ENCODE measurements around the gene RPAP3.

RPAP3 gene

GRCh38 chr12:47743311-47743860 lies 37.6 kb upstream of the RPAP3 start:
- no peak for ATAC-seq (ENCODE audit: low read depth)
- no peak for TF ChIP-seq CTCF (IDR thresholded peaks at IDR 0.05; ENCODE audit: poor library complexity, severe bottlenecking)
- Histone ChIP-seq H3K4me1 (ENCODE audit: insufficient read depth, poor library complexity, severe bottlenecking) (peaks cover 3% of the 10 kb centered on the region), H3K36me3 (ENCODE audit: low read depth) (peaks cover 5% of the 10 kb centered on the region), H3K4me3 (ENCODE audit: severe bottlenecking) (no peak overlapping the region), H3K27ac (ENCODE audit: poor library complexity, severe bottlenecking) (no peak overlapping the region), H3K9me3 (ENCODE audit: severe bottlenecking) (no peaks in the 10 kb centered on the region), H3K27me3 (ENCODE audit: insufficient read depth, poor library complexity, severe bottlenecking) (no peaks in the 10 kb centered on the region)
- DNase-seq (ENCODE audit: low spot score): no peak

- no peaks in the 10 kb centered on the region for H3K27me3 ChIP-seq (ENCODE audit: insufficient read depth, poor library complexity, severe bottlenecking)
- peak; percentile 96 for TF ChIP-seq CTCF (IDR thresholded peaks at IDR 0.05; ENCODE audit: poor library complexity, severe bottlenecking)
Measured at GRCh38 chr12:47742253-47742825, 36.5 kb upstream of the RPAP3 start.

GRCh38 chr12:47741340-47741703 lies 35.5 kb upstream of the RPAP3 start:
- DNase-seq (ENCODE audit: low spot score) (peak; percentile 74), ATAC-seq (ENCODE audit: low read depth) (no peak)

More at GRCh38 chr12:47742253-47742825, 36.5 kb upstream of the RPAP3 start:
- no peak for DNase-seq (ENCODE audit: low spot score)
- Histone ChIP-seq H3K36me3 (ENCODE audit: low read depth) (no peaks in the 10 kb centered on the region), H3K4me3 (ENCODE audit: severe bottlenecking) (no peak overlapping the region), H3K9me3 (ENCODE audit: severe bottlenecking) (no peaks in the 10 kb centered on the region), H3K4me1 (ENCODE audit: insufficient read depth, poor library complexity, severe bottlenecking) (peaks cover 3% of the 10 kb centered on the region), H3K27ac (ENCODE audit: poor library complexity, severe bottlenecking) (no peak overlapping the region)
- peak; percentile 31; the same call in 2 of the 3 replicates for ATAC-seq (ENCODE audit: low read depth)

GRCh38 chr12:47740606-47741339 lies 34.9 kb upstream of the RPAP3 start:
- ATAC-seq (ENCODE audit: low read depth): no peak
- no peak for TF ChIP-seq CTCF (IDR thresholded peaks at IDR 0.05; ENCODE audit: poor library complexity, severe bottlenecking)
- no peak overlapping the region for H3K4me3 ChIP-seq (ENCODE audit: severe bottlenecking)
- no peak overlapping the region for H3K27ac ChIP-seq (ENCODE audit: poor library complexity, severe bottlenecking)
- no peaks in the 10 kb centered on the region for H3K9me3 ChIP-seq (ENCODE audit: severe bottlenecking)
- H3K4me1 ChIP-seq (ENCODE audit: insufficient read depth, poor library complexity, severe bottlenecking): peaks cover 3% of the 10 kb centered on the region
- DNase-seq (ENCODE audit: low spot score): peak; percentile 54
- no peaks in the 10 kb centered on the region for H3K27me3 ChIP-seq (ENCODE audit: insufficient read depth, poor library complexity, severe bottlenecking)
- H3K36me3 ChIP-seq (ENCODE audit: low read depth): no peaks in the 10 kb centered on the region

More at GRCh38 chr12:47741340-47741703, 35.5 kb upstream of the RPAP3 start:
- H3K9me3 ChIP-seq (ENCODE audit: severe bottlenecking): no peaks in the 10 kb centered on the region
- no peaks in the 10 kb centered on the region for H3K36me3 ChIP-seq (ENCODE audit: low read depth)
- peaks cover 3% of the 10 kb centered on the region for H3K4me1 ChIP-seq (ENCODE audit: insufficient read depth, poor library complexity, severe bottlenecking)
- H3K27ac ChIP-seq (ENCODE audit: poor library complexity, severe bottlenecking): no peak overlapping the region
- TF ChIP-seq CTCF (IDR thresholded peaks at IDR 0.05; ENCODE audit: poor library complexity, severe bottlenecking): no peak
- H3K27me3 ChIP-seq (ENCODE audit: insufficient read depth, poor library complexity, severe bottlenecking): no peaks in the 10 kb centered on the region
- H3K4me3 ChIP-seq (ENCODE audit: severe bottlenecking): no peak overlapping the region

Data from RWPE2 (cell line).